ENCODE data around the gene TRMT2A.

Gene TRMT2A

DNA sequence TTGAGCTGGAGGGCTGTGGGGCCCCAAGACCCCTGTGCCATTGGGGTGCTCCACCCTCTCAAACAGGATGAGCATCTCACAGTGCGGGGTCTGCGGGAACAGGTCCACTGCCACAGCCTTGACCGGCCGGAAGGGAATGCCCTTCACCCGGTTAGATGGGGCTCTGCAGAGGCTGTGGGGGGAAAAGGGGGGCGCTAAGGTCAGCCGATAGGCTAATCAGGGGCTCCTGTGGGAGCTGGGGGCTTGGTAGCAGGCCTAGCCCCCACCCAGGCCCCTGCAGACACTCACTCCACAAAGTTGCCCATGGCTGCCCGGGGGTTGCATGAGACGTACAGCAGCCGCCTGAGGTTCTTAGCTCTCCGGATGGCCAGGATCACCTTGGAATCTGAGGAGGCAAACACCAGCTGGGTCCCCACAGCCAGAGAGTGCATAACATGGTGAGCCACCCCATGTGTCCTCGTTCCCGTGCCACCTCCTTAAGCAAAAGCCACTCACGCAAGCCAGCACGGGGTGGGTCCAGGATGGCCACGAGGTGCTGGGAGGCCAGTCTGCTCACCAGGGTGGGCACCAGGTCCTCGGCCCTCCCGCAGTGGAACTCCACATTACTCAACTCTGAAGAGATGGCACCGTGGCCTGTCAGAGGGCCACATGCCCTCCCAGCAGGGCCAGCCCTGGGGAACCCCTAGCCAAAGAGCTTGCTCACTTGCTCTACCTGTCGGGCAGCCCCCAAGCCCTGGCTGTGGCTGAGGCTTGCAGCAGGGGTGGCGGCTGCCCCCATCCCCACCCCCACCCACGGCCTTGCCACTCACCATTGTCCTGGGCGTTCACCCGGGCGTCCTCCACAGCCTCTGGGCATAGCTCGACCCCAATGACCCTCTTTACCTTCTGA lies 4.2 kb downstream of the TRMT2A start:
- no peak for ATAC-seq
- no peak for TF ChIP-seq OSR1 (CRISPR knock-in tag; IDR thresholded peaks at IDR 0.05)
- no peak for TF ChIP-seq ZNF565 (CRISPR knock-in tag; conservative IDR thresholded peaks at IDR 0.05; ENCODE audit: low read depth)
- no peak for TF ChIP-seq ZFP30 (CRISPR knock-in tag; IDR thresholded peaks at IDR 0.05)
- TF ChIP-seq ESRRG (CRISPR knock-in tag; IDR thresholded peaks at IDR 0.05) = no peak
- no peak for TF ChIP-seq ARNTL (CRISPR knock-in tag; IDR thresholded peaks at IDR 0.05; ENCODE audit: borderline replicate concordance, low read depth)
- no peak for TF ChIP-seq TOX (CRISPR knock-in tag; IDR thresholded peaks at IDR 0.05; ENCODE audit: borderline replicate concordance)
- TF ChIP-seq ISL1 (CRISPR knock-in tag; IDR thresholded peaks at IDR 0.05) = no peak
- TF ChIP-seq ZNF8 (CRISPR knock-in tag; IDR thresholded peaks at IDR 0.05) = no peak
- TF ChIP-seq, protein P1, sequence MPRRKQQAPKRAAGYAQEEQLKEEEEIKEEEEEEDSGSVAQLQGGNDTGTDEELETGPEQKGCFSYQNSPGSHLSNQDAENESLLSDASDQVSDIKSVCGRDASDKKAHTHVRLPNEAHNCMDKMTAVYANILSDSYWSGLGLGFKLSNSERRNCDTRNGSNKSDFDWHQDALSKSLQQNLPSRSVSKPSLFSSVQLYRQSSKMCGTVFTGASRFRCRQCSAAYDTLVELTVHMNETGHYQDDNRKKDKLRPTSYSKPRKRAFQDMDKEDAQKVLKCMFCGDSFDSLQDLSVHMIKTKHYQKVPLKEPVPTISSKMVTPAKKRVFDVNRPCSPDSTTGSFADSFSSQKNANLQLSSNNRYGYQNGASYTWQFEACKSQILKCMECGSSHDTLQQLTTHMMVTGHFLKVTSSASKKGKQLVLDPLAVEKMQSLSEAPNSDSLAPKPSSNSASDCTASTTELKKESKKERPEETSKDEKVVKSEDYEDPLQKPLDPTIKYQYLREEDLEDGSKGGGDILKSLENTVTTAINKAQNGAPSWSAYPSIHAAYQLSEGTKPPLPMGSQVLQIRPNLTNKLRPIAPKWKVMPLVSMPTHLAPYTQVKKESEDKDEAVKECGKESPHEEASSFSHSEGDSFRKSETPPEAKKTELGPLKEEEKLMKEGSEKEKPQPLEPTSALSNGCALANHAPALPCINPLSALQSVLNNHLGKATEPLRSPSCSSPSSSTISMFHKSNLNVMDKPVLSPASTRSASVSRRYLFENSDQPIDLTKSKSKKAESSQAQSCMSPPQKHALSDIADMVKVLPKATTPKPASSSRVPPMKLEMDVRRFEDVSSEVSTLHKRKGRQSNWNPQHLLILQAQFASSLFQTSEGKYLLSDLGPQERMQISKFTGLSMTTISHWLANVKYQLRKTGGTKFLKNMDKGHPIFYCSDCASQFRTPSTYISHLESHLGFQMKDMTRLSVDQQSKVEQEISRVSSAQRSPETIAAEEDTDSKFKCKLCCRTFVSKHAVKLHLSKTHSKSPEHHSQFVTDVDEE (CRISPR knock-in tag; IDR thresholded peaks at IDR 0.05) = no peak
- no peak for TF ChIP-seq ZNF70 (CRISPR knock-in tag; IDR thresholded peaks at IDR 0.05)
- no peak for TF ChIP-seq CSDC2 (CRISPR knock-in tag; IDR thresholded peaks at IDR 0.05)
- TF ChIP-seq ZC3H10 (CRISPR knock-in tag; IDR thresholded peaks at IDR 0.05) = no peak
- TF ChIP-seq ZFP3 (CRISPR knock-in tag; IDR thresholded peaks at IDR 0.05) = no peak
- TF ChIP-seq SNAI2 (CRISPR knock-in tag; IDR thresholded peaks at IDR 0.05) = no peak
- TF ChIP-seq, protein P2, sequence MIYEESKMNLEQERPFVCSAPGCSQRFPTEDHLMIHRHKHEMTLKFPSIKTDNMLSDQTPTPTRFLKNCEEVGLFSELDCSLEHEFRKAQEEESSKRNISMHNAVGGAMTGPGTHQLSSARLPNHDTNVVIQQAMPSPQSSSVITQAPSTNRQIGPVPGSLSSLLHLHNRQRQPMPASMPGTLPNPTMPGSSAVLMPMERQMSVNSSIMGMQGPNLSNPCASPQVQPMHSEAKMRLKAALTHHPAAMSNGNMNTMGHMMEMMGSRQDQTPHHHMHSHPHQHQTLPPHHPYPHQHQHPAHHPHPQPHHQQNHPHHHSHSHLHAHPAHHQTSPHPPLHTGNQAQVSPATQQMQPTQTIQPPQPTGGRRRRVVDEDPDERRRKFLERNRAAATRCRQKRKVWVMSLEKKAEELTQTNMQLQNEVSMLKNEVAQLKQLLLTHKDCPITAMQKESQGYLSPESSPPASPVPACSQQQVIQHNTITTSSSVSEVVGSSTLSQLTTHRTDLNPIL (CRISPR knock-in tag; IDR thresholded peaks at IDR 0.05; ENCODE audit: low read depth) = no peak
- no peak for TF ChIP-seq PPARA (CRISPR knock-in tag; IDR thresholded peaks at IDR 0.05; ENCODE audit: borderline replicate concordance)

DNA sequence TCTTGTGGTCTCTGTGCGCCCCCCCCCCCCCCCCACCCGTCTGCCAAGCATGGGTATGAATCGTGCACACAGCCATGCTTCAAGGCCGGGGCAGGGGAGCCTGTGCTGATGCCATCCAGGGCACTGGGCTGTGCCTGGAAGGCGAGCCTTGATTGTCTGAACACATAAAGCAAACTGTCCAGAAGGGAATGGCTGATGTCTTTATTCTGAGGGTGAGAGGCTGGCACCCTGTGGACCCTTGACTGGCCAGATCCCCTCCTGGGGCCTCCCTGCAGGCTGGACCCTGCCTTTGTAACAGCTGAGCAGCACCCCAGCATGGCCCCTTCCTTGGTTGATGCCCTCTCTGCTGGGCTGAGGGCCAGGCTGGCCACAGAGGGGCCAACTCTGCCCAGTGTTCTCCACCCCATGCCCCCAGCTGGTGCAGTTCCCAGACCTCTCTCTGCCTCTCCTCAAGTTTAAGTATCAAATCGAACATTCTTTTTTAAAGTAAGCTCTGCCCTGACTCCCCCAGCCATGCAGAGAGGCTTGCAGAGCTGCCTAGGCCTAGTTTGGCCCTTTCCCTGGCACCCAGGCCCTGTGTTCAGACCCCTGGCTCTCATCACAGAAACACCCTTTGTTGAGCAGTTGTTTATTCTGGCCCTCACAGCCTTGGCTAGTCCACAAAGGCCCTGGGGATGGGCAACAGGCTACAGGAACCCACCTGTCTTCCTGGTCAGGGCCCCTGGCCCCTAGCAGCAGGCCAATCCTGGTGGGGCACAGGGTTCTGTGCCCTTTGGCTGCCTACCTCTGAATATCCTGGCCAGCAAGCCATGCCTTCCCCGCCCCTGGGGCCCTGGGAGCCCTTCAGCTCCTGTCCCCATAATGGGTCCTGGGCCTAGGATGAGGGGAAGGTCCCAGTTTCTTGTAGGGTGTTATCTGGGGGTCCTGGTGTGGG lies 5.1 kb downstream of the TRMT2A start:
- TF ChIP-seq ZFP3 (CRISPR knock-in tag; IDR thresholded peaks at IDR 0.05) = no peak
- no peak for TF ChIP-seq GLIS3 (CRISPR knock-in tag; IDR thresholded peaks at IDR 0.05)
- no peak for TF ChIP-seq OSR1 (CRISPR knock-in tag; IDR thresholded peaks at IDR 0.05)
- TF ChIP-seq, protein P2 (CRISPR knock-in tag; IDR thresholded peaks at IDR 0.05; ENCODE audit: low read depth) = no peak
- TF ChIP-seq TOX (CRISPR knock-in tag; IDR thresholded peaks at IDR 0.05; ENCODE audit: borderline replicate concordance) = no peak
- no peak for TF ChIP-seq BACH2 (CRISPR knock-in tag; IDR thresholded peaks at IDR 0.05; ENCODE audit: borderline replicate concordance)
- TF ChIP-seq RARB (CRISPR knock-in tag; IDR thresholded peaks at IDR 0.05) = no peak
- no peak for TF ChIP-seq ZNF565 (CRISPR knock-in tag; conservative IDR thresholded peaks at IDR 0.05; ENCODE audit: low read depth)
- TF ChIP-seq ZC3H10 (CRISPR knock-in tag; IDR thresholded peaks at IDR 0.05) = no peak
- TF ChIP-seq, protein P1 (CRISPR knock-in tag; IDR thresholded peaks at IDR 0.05) = no peak
- TF ChIP-seq ESRRG (CRISPR knock-in tag; IDR thresholded peaks at IDR 0.05) = no peak
- no peak for TF ChIP-seq ARNTL (CRISPR knock-in tag; IDR thresholded peaks at IDR 0.05; ENCODE audit: borderline replicate concordance, low read depth)
- TF ChIP-seq, protein P3, sequence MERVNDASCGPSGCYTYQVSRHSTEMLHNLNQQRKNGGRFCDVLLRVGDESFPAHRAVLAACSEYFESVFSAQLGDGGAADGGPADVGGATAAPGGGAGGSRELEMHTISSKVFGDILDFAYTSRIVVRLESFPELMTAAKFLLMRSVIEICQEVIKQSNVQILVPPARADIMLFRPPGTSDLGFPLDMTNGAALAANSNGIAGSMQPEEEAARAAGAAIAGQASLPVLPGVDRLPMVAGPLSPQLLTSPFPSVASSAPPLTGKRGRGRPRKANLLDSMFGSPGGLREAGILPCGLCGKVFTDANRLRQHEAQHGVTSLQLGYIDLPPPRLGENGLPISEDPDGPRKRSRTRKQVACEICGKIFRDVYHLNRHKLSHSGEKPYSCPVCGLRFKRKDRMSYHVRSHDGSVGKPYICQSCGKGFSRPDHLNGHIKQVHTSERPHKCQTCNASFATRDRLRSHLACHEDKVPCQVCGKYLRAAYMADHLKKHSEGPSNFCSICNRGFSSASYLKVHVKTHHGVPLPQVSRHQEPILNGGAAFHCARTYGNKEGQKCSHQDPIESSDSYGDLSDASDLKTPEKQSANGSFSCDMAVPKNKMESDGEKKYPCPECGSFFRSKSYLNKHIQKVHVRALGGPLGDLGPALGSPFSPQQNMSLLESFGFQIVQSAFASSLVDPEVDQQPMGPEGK (CRISPR knock-in tag; IDR thresholded peaks at IDR 0.05; ENCODE audit: borderline replicate concordance) = no peak
- TF ChIP-seq PPARA (CRISPR knock-in tag; IDR thresholded peaks at IDR 0.05; ENCODE audit: borderline replicate concordance) = no peak
- no peak for TF ChIP-seq ZFP30 (CRISPR knock-in tag; IDR thresholded peaks at IDR 0.05)
- TF ChIP-seq ISL1 (CRISPR knock-in tag; IDR thresholded peaks at IDR 0.05) = no peak
- no peak for TF ChIP-seq CSDC2 (CRISPR knock-in tag; IDR thresholded peaks at IDR 0.05)
- TF ChIP-seq, protein P4, sequence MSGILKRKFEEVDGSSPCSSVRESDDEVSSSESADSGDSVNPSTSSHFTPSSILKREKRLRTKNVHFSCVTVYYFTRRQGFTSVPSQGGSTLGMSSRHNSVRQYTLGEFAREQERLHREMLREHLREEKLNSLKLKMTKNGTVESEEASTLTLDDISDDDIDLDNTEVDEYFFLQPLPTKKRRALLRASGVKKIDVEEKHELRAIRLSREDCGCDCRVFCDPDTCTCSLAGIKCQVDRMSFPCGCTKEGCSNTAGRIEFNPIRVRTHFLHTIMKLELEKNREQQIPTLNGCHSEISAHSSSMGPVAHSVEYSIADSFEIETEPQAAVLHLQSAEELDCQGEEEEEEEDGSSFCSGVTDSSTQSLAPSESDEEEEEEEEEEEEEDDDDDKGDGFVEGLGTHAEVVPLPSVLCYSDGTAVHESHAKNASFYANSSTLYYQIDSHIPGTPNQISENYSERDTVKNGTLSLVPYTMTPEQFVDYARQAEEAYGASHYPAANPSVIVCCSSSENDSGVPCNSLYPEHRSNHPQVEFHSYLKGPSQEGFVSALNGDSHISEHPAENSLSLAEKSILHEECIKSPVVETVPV (CRISPR knock-in tag; IDR thresholded peaks at IDR 0.05) = no peak
- TF ChIP-seq ZNF8 (CRISPR knock-in tag; IDR thresholded peaks at IDR 0.05) = no peak
- TF ChIP-seq TCF4 (CRISPR knock-in tag; IDR thresholded peaks at IDR 0.05; ENCODE audit: borderline replicate concordance) = no peak

More for the DNA sequence above, 5.1 kb downstream of the TRMT2A start:
- no peak for ATAC-seq
